ENCODE data around the gene INSYN2B. TPM values are rescaled to one million over a fixed set of nuclear protein-coding genes. Genes with fewer than 3 reads are reported as not detected.

INSYN2B gene
- total RNA-seq, 1 donor from 2014 or later = 0.17 TPM

DNA sequence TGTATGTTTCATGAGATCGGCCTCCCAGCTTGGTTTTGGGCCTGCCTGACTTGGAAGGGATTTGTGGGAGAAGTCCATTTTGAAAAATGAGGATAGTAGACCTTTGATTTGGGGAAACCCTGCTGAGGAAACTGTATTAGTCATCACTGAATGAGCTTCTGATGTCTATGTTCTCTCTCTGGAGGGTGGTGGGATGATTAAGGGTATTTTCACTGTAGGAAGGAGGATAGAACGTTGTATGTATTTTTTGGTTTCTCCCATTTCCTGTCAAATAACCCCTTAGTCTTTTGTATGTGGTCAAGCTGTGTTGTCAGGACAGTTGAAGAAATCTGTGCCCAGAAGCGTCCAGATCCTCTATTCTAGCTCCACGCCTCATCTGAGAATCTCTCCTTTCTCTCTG is 151.9 kb downstream of the INSYN2B start:
- H3K27me3 ChIP-seq (ENCODE audit: control insufficient read depth, insufficient read depth, low read length) = no peaks in the 10 kb centered on the region
- no peak overlapping the region for H3K4me3 ChIP-seq (ENCODE audit: low read depth, low read length)
- TF ChIP-seq, protein P1, sequence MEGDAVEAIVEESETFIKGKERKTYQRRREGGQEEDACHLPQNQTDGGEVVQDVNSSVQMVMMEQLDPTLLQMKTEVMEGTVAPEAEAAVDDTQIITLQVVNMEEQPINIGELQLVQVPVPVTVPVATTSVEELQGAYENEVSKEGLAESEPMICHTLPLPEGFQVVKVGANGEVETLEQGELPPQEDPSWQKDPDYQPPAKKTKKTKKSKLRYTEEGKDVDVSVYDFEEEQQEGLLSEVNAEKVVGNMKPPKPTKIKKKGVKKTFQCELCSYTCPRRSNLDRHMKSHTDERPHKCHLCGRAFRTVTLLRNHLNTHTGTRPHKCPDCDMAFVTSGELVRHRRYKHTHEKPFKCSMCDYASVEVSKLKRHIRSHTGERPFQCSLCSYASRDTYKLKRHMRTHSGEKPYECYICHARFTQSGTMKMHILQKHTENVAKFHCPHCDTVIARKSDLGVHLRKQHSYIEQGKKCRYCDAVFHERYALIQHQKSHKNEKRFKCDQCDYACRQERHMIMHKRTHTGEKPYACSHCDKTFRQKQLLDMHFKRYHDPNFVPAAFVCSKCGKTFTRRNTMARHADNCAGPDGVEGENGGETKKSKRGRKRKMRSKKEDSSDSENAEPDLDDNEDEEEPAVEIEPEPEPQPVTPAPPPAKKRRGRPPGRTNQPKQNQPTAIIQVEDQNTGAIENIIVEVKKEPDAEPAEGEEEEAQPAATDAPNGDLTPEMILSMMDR (IDR thresholded peaks at IDR 0.05; ENCODE audit: insufficient read depth, low read length, poor library complexity, severe bottlenecking) = no peak
- H3K36me3 ChIP-seq (ENCODE audit: control insufficient read depth, insufficient read depth, low read length) = no peaks in the 10 kb centered on the region
- no peak for DNase-seq (ENCODE audit: low read depth)

DNA sequence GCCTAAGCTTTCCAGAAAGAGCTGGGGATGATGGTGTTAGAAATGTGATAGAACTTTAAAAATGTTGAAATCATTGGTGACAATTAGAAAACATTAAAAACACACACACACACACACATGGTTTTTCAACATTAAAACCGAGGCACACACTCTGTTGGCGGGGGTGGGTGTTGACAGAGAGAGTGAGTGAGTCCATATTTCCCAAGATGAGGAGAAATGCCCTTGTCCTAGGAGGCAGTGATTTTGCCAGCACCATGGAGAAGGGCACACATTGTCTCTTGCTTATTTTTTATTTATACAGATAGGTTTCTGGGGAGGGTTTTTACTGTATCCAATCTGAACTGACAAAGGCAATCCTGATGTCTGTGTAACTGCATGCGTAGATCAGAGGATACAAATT is 152.5 kb downstream of the INSYN2B start:
- H3K4me3 ChIP-seq (ENCODE audit: low read depth, low read length) = no peak overlapping the region
- no peaks in the 10 kb centered on the region for H3K27me3 ChIP-seq (ENCODE audit: control insufficient read depth, insufficient read depth, low read length)
- no peak for DNase-seq (ENCODE audit: low read depth)
- TF ChIP-seq, protein P1 (IDR thresholded peaks at IDR 0.05; ENCODE audit: insufficient read depth, low read length, poor library complexity, severe bottlenecking) = no peak
- no peaks in the 10 kb centered on the region for H3K36me3 ChIP-seq (ENCODE audit: control insufficient read depth, insufficient read depth, low read length)

DNA sequence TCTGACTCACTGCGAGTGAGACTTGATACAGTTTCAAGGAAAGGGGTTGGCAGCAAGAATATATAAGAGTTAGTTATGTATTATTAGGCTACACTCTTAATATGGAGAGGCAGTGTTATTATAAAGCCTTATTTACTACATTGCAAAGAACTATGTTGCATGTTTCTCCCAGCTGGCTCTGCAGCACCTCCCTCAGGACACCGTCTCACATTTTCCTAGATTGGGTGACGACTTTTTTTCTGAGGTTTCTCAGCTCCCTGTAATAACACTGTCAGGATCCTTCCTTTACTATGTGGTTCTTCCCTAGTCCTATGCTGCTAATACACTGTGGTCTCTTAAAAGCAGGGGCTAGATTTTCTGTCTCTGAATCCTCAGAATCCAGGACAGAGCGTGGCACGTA is 153.7 kb downstream of the INSYN2B start:
- TF ChIP-seq, protein P1 (IDR thresholded peaks at IDR 0.05; ENCODE audit: insufficient read depth, low read length, poor library complexity, severe bottlenecking) = peak; percentile 12
- no peaks in the 10 kb centered on the region for H3K27me3 ChIP-seq (ENCODE audit: control insufficient read depth, insufficient read depth, low read length)
- no peaks in the 10 kb centered on the region for H3K36me3 ChIP-seq (ENCODE audit: control insufficient read depth, insufficient read depth, low read length)
- DNase-seq (ENCODE audit: low read depth) = no peak
- H3K4me3 ChIP-seq (ENCODE audit: low read depth, low read length) = no peak overlapping the region

DNA sequence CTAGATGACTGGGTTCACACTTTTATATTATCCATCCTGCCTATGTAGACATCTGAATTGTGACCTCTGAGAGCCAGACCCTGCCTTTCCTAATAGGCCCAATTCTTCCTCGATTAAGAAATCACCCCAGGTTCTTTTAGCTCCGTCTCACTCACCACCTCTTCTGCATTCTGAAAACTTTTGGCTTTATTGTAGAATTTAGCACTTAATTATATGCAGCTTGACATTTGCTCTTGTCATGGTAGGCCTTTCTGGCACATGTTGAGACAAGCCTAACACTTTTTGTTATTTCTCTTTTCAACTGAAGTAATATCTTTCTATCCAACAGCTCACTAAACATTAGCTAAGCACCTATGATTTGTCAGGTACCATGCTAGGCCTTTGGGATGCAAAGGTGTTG is 163.3 kb downstream of the INSYN2B start:
- Histone ChIP-seq H3K36me3 (ENCODE audit: control insufficient read depth, insufficient read depth, low read length) (no peaks in the 10 kb centered on the region), H3K27me3 (ENCODE audit: control insufficient read depth, insufficient read depth, low read length) (no peaks in the 10 kb centered on the region), H3K4me3 (ENCODE audit: low read depth, low read length) (no peak overlapping the region)
- TF ChIP-seq, protein P1 (IDR thresholded peaks at IDR 0.05; ENCODE audit: insufficient read depth, low read length, poor library complexity, severe bottlenecking) = no peak
- no peak for DNase-seq (ENCODE audit: low read depth)

DNA sequence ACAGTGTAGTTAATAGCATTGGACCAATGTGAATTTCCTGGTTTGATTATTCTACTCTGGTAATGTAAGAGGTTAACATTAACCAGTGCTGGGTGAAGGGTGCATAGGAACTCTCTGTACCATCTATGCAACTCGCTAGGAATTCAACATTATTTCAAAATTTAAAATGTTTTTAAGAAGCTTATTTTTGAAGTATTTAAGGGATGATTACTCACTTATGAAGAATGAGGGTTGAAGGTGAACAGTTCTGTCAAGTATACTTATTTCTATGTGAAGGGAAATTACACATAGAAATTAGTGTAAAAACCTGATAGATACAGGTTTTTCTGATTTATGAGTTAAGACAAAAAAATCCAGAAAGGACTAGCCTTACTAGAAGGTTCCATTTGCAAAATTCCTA is 165.8 kb downstream of the INSYN2B start:
- Histone ChIP-seq H3K36me3 (ENCODE audit: control insufficient read depth, insufficient read depth, low read length) (no peaks in the 10 kb centered on the region), H3K27me3 (ENCODE audit: control insufficient read depth, insufficient read depth, low read length) (no peaks in the 10 kb centered on the region), H3K4me3 (ENCODE audit: low read depth, low read length) (no peak overlapping the region)
- TF ChIP-seq, protein P1 (IDR thresholded peaks at IDR 0.05; ENCODE audit: insufficient read depth, low read length, poor library complexity, severe bottlenecking) = no peak
- DNase-seq (ENCODE audit: low read depth) = no peak

Other genes with a start within 250 kb of the INSYN2B start
- not detected in 2 replicates for gene FOXI1, start 125.4 kb upstream of the INSYN2B start, total RNA-seq